Epithelial cell of umbilical artery (primary cell): Measurements from ENCODE around the gene SYPL1. TPM values are rescaled to one million over a fixed set of nuclear protein-coding genes. Genes with fewer than 3 reads are reported as not detected.

Experiments
- total RNA-seq: library from RNA; depleted of rRNA; stranded (reverse); fragments of >200 nt; gene quantifications from 2 replicates; pipeline ENCODE4 v1.2.3, GENCODE V29; 2014

The SYPL1 gene
- total RNA-seq, result 63.3 and 65.7 TPM in 2 replicates

DNA sequence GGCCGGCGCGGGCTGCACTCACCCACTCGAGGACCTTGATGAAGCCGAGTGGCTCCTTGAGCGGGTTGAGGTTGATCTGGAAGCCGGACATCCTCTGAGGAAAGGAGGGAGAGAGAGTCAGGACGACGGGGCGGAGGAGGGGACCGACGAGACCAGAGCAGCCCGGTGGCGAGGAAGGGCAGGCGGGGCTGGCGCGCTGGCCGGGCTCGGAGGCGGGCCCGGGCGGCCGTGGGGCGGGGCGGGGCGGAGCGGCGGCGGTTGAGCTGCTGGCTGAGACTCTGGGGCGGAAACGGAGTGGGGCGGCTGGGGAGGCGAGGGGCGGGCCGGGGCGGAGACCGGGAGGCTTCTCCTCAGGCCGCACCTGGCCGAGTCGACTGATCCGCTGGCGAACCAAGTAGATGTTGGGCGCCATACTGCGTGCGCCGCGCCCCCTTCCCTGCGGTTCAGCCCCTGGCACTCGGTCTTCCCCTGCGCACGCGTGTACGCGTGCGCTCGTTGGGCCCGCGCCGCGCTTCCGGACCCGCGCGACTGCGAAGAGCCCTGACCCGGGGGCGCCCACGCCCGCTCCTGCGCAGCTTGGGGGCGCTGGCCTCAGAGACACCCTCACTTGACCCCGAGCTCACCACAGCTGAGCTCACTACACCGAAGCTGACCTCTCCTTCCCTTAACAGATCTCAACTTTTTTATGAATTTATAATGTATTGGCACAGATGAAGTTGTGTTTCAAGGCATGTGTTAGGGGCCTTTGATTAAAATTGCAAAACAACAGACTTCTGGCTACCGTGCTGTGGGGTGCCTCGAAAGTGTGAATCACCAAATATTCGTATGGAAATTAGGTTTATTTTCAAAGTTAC lies at the start of gene SYPL1:
SYPL1 (minus strand) TSS at position 195 of the 854 bp plus-strand sequence; CDS start at position 91, 104 bp downstream.

Other genes starting within 250 kb of the SYPL1 start
- gene ATXN7L1, start 235.7 kb downstream of the SYPL1 start, total RNA-seq, result 4.6 and 6.8 TPM in 2 replicates
- gene CDHR3, start 149.0 kb downstream of the SYPL1 start, total RNA-seq, result 0.91 and 3.2 TPM in 2 replicates
- gene NAMPT, start 172.7 kb upstream of the SYPL1 start, total RNA-seq, result 190 and 320 TPM in 2 replicates